ENCODE results near the gene PSD2. TPM values are rescaled to one million over a fixed set of nuclear protein-coding genes. Genes with fewer than 3 reads are reported as not detected.

PSD2 gene
- total and polyA plus RNA-seq, 10 of the 15 experiments (the other 5 are each of a cell fraction or from before 2014, with no cell fraction given), result 0.02 to 0.14 (median 0.03) TPM; not detected in 5

- no TSS peak for BruUV-seq (replicated peaks)
- no peak overlapping the region for H2AFZ ChIP-seq (ENCODE audit: control insufficient read depth, low read depth, low read length)
- H3K27me3 ChIP-seq (replicated peaks in 1 of 2; ENCODE audit: control insufficient read depth in 2 of 2, insufficient read depth in 2 of 2, low read length in 1 of 2), result no peaks in the 10 kb centered on the region
- H3K27ac ChIP-seq (ENCODE audit: control insufficient read depth, insufficient read depth), result no peak overlapping the region
- RAD21 ChIA-PET (ENCODE audit: unreplicated experiment), result no interaction called here
- POLR2A ChIA-PET, result interaction anchor here (0.6 kb wide), 1 partner anchor 16 kb away, joined by 3 read pairs; no protein-coding TSS in a partner anchor
- CTCF ChIA-PET, result interaction anchor here (0.6 to 2.2 kb wide), 2 partner anchors 61 to 88 kb away, joined by 3 to 12 read pairs; no protein-coding TSS in a partner anchor
- H3K79me2 ChIP-seq (ENCODE audit: control insufficient read depth, insufficient read depth, low read length), result no peaks in the 10 kb centered on the region
- H3K4me2 ChIP-seq (ENCODE audit: control insufficient read depth, insufficient read depth), result no peak overlapping the region
- no peaks in the 10 kb centered on the region for H4K20me1 ChIP-seq (ENCODE audit: control insufficient read depth, insufficient read depth)
- WGBS (ENCODE audit: insufficient coverage, insufficient replicate concordance, low lambda C conversion rate, missing lambda C conversion rate), result 65% methylated on average over 18 of the region's 18 CpGs
- no peaks in the 10 kb centered on the region; the same call in 2 of the 3 replicates for H3K9me3 ChIP-seq (replicated peaks; ENCODE audit: control insufficient read depth, insufficient read depth, low read length)
- DNase-seq (ENCODE audit: low read depth, low spot score) (no peak), FAIRE-seq (no peak), ATAC-seq (no peak)
- TF ChIP-seq IKZF2 (IDR thresholded peaks at IDR 0.05), result no peak
- no peak for TF ChIP-seq SMAD1 (IDR thresholded peaks at IDR 0.05; ENCODE audit: low read depth, partially characterized antibody)
- no peak for TF ChIP-seq SMARCA5 (IDR thresholded peaks at IDR 0.05)
- no peak for TF ChIP-seq BMI1 (IDR thresholded peaks at IDR 0.05; ENCODE audit: borderline replicate concordance)
- no peak for TF ChIP-seq SRF (IDR thresholded peaks at IDR 0.05; ENCODE audit: low read depth in 2 of 2, low read length in 2 of 2)
- no peak for TF ChIP-seq CEBPB (IDR thresholded peaks at IDR 0.05; ENCODE audit: borderline replicate concordance in 1 of 2, low read depth in 2 of 2, low read length in 2 of 2)
- TF ChIP-seq BCL11A (IDR thresholded peaks at IDR 0.05; ENCODE audit: low read depth, low read length), result no peak
- TF ChIP-seq RUNX3 (IDR thresholded peaks at IDR 0.05; ENCODE audit: low read length), result no peak
- TF ChIP-seq, protein P1, sequence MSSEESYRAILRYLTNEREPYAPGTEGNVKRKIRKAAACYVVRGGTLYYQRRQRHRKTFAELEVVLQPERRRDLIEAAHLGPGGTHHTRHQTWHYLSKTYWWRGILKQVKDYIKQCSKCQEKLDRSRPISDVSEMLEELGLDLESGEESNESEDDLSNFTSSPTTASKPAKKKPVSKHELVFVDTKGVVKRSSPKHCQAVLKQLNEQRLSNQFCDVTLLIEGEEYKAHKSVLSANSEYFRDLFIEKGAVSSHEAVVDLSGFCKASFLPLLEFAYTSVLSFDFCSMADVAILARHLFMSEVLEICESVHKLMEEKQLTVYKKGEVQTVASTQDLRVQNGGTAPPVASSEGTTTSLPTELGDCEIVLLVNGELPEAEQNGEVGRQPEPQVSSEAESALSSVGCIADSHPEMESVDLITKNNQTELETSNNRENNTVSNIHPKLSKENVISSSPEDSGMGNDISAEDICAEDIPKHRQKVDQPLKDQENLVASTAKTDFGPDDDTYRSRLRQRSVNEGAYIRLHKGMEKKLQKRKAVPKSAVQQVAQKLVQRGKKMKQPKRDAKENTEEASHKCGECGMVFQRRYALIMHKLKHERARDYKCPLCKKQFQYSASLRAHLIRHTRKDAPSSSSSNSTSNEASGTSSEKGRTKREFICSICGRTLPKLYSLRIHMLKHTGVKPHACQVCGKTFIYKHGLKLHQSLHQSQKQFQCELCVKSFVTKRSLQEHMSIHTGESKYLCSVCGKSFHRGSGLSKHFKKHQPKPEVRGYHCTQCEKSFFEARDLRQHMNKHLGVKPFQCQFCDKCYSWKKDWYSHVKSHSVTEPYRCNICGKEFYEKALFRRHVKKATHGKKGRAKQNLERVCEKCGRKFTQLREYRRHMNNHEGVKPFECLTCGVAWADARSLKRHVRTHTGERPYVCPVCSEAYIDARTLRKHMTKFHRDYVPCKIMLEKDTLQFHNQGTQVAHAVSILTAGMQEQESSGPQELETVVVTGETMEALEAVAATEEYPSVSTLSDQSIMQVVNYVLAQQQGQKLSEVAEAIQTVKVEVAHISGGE (CRISPR knock-in tag; IDR thresholded peaks at IDR 0.05), result no peak
- TF ChIP-seq RFX5 (IDR thresholded peaks at IDR 0.05; ENCODE audit: low read depth, low read length), result no peak
- peaks cover 2 to 7% of the 10 kb centered on the region in 2 experiments; a peak in 3 of 4 replicates for H3K36me3 ChIP-seq (ENCODE audit: control insufficient read depth in 2 of 2, insufficient read depth in 2 of 2, low read length in 1 of 2)
- in situ Hi-C loops (cut with MboI) (no loop called here), intact Hi-C loops (cut with micrococcal nuclease; ENCODE audit: unreplicated experiment) (no loop called here)
- no peak overlapping the region for H3K4me3 ChIP-seq
- no peak overlapping the region for H3K9ac ChIP-seq (ENCODE audit: control insufficient read depth, insufficient read depth, low read length)
- H3K4me1 ChIP-seq (ENCODE audit: control insufficient read depth, insufficient read depth, low read length), result no peaks in the 10 kb centered on the region
- SMC1A ChIA-PET (ENCODE audit: uncharacterized antibody, unreplicated experiment), result interaction anchor here (0.5 kb wide), 1 partner anchor 115 kb away, joined by 3 read pairs; no protein-coding TSS in a partner anchor
Measured at GRCh38 chr5:139880416-139881142, 85.0 kb downstream of the PSD2 start.

Data from GM12878 (cell line).